Right forelimb (tissue), 1 donor: ENCODE data around the gene PSPN.
A peak's percentile ranks its signal among the peaks of the same experiment; 100 is the strongest.
"Not testable (repeated sequence)": the region's sequence is repeated elsewhere in the genome, so short reads cannot be mapped to it uniquely, and the experiment has no call there.

Experiments
- DNase-seq: peaks from one replicate; pipeline ENCODE4 v3.0.0-alpha.2; 2018

The PSPN gene

DNA sequence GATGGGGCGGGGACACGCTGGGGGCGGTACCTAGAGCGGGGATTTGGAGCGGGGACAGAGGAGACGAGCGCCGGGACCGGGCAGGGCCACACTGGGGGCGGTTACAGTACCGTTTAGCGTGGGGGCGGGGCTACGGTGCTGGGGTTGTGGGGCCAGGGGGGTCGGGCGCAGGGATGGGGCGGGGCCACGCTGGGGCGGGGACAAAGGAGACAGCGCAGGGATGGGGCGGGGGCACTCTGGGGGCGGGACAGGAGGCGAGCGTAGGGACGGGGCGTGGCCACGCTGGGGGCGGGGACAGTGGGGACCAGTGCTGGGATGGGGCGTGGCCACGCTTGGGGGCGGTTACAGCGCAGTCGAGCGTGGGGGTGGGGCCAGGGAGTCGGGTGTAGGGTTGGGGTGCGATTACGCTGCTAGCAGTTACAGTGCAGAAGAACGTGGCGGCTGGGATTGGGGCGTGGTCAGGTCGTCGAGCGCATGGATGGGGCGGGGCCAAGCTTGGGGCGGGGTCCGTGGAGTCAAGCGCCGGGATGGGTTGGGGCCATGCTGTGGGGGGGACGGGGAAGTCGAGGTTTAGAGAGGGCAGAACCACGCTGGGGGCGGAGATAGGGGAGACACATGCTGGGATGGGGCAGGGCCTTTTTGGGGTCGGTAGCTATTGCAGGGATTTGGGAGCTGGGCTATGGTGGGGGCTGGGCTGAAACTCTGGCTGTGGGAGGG lies 2.5 kb downstream of the PSPN start:
- peak; percentile 99 for DNase-seq

GRCh38 chr19:6372594-6373095 lies 3.1 kb downstream of the PSPN start, which contains the start of gene ALKBH7:
Gene ALKBH7 (plus strand): TSS chr19:6372794. CDS start chr19:6372821, 27 bp downstream.
- peak; percentile 96 for DNase-seq

DNA sequence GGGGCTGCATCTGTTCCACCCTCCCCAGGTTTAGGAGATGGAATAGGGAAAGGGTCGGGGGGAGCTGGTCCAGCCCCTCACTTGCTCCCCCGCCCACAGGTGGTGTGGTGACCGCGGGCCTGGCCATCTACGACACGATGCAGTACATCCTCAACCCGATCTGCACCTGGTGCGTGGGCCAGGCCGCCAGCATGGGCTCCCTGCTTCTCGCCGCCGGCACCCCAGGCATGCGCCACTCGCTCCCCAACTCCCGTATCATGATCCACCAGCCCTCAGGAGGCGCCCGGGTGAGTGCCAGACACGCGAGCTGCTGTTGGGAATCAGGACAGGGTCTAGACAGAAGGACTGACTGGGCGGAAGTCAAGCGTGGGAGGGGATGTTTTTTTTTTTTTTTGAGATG lies 11.4 kb downstream of the PSPN start:
- DNase-seq: no peak

GRCh38 chr19:6362351-6362801 lies 13.4 kb downstream of the PSPN start:
- no peak for DNase-seq

DNA sequence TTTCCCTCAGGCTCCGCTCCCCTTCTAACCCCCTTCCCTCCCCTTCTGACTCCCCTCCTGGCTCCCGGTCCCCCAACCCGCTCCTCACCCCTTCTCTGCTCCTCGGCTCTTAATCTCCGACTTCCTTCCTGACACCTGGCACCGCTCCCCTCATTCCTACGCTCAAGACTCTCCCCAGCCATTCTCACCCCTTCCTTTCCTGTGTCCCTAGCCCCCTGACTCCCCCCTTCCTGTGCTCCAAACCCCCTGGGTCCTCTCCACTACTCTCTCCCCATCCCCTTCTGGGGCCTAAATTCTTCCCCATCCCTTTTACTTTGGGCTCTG lies 13.7 kb downstream of the PSPN start:
- no peak for DNase-seq

- DNase-seq: not testable (repeated sequence)
These were observed 14.9 kb downstream of the PSPN start for GRCh38 chr19:6360857-6361216.

- not testable (repeated sequence) for DNase-seq
These were observed 15.3 kb downstream of the PSPN start for GRCh38 chr19:6360445-6360844.

GRCh38 chr19:6359568-6360341 lies 16.0 kb downstream of the PSPN start:
- DNase-seq: no peak

GRCh38 chr19:6358003-6358402 lies 17.7 kb downstream of the PSPN start:
- DNase-seq: no peak

DNA sequence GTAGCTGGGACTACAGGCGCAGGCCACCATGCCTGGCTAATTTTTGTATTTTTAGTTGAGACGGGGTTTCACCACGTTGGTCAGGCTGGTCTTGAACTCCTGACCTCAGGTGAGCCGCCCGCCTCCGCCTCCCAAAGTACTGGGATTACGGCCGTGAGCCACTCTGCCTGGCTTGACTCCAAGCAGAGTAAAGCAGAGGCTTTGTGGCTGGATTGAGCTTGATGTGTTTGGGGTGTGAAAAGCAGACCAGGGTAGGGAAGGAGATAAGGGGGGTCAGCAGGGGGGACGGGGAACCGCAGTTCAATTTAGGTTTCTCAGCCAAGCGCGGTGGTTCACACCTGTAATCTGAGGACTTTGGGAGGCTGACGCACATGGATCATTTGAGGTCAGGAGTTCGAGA lies 18.6 kb downstream of the PSPN start:
- DNase-seq: no peak

DNA sequence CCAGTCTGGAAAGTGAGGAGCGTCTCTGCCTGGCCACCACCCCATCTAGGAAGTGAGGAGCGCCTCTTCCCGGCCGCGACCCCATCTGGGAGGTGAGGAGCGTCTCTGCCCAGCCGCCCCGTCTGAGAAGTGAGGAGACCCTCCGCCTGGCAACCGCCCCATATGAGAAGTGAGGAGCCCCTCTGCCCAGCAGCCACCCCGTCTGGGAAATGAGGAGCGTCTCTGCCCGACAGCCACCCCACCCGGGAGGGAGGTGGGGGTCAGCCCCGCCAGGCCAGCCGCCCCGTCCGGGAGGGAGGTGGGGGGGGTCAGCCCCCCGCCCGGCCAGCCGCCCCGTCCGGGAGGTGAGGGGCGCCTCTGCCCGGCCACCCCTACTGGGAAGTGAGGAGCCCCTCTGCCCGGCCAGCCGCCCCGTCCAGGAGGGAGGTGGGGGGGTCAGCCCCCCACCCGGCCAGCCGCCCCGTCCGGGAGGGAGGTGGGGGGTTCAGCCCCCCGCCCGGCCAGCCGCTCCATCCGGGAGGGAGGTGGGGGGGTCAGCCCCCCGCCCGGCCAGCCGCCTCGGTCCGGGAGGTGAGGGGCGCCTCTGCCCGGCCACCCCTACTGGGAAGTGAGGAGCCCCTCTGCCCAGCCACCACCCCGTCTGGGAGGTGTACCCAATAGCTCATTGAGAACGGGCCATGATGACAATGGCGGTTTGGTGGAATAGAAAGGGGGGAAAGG lies 20.3 kb downstream of the PSPN start:
- not testable (repeated sequence) for DNase-seq

DNA sequence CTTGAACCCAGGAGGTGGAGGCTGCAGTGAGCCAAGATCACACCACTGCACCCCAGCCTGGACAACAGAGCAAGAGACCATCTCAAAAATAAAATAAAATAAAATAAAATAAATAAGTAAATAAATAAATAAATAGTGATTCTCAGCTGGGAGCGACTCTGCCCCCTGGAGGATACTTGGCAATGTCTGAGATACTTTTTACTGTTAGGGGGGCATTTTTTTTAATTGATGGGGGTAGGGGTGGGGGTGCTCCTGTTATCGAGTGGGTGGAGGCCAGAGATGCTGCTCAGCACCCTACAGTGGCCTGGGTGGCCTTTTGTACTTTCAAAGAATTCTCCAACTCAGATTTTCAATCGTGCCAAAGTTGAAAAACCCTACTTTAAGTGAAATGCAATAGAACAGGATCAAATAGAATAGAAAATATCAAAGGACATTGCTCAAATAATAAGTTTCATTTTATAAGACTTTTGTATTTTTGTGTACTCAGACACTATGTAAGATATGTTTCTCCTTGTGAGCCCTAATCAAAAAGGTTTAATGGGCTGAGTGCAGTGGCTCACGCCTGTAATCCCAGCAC lies 21.5 kb downstream of the PSPN start:
- DNase-seq: no peak

DNA sequence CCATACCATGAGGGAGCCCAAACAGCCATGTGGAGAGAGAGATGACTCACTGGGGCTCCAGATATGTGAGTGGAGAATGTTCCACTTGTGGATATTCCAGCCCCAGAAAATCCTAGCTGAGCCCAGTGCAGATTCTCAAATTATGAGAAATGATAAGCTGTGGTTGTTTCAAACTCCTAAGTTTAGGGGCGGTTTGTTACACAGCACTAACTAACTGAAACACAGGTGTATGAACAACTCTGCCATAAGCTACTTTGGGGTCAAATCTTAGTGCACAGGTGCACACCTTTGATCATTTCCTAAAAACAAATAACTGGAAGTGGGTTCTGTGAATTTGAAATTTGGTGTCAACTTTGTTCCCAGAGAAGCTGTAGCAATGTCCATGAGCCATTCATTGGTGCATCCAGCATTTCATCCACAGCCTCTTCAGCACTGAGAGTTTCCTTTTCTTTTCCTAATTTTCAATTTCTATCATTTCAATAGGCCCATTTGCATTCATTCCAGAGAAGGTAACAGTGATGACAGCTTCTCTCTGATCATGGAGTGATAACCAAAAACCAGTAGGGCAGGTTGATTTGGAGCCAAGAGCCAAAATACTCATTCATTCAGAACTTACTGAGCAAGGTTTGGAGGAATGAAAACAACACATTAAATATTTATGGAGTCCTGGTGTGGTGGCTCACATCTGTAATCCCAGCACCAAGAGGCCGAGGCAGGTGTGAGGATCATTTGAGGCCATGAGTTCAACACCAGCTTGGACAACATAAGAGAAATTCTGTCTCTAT lies 23.2 kb downstream of the PSPN start:
- no peak for DNase-seq

DNA sequence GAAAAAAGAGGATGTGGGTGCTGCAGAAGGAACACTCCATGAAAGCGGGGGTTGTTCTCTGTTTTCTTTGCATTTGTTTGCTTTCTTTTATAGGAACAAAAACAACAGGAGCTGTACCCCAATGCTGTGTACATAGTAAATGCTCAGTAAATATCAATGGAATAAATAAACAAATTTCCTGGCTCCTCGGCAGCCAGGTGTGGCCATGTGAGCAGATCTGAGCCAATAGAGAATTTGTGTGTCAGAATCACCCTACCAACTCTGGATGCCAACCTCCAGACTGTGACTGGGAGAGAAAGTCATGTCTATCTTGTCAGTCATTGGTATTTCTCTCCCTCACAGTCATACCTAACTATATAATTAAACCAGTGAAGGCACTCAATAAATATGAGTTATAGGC lies 25.0 kb downstream of the PSPN start:
- no peak for DNase-seq

GRCh38 chr19:6349271-6349670 lies 26.5 kb downstream of the PSPN start:
- DNase-seq: not testable (repeated sequence)

GRCh38 chr19:6343462-6343861 lies 32.3 kb downstream of the PSPN start:
- DNase-seq: no peak

GRCh38 chr19:6340493-6341201 lies 35.1 kb downstream of the PSPN start:
- no peak for DNase-seq

- no peak for DNase-seq
These were observed 41.0 kb downstream of the PSPN start for GRCh38 chr19:6334490-6335285.

DNA sequence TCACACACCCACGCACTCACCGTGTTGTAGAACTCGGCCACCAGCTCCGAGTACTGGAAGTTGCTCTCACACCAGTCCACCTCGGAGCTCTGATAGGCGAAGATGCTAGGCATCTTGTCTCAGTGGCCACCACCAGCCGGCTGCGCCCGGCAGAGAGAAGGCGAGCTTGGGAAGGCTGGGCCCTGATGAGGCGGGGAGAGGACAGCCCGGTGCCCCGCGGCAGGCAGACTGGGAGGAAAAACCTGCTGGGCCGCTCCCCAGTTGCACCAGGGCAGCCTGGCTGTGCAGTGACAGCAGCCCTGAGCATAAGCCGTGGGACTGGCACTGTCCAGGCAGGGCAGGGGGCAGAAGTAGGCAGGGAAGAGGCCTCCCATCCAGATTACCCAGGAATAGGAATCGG lies 42.3 kb downstream of the PSPN start, which contains the start of gene ACER1:
ACER1 (minus strand) TSS at position 174 of the 400 bp plus-strand sequence; CDS start at position 113, 61 bp downstream.
- no peak for DNase-seq

GRCh38 chr19:6326815-6327214 lies 48.9 kb downstream of the PSPN start:
- no peak for DNase-seq

DNA sequence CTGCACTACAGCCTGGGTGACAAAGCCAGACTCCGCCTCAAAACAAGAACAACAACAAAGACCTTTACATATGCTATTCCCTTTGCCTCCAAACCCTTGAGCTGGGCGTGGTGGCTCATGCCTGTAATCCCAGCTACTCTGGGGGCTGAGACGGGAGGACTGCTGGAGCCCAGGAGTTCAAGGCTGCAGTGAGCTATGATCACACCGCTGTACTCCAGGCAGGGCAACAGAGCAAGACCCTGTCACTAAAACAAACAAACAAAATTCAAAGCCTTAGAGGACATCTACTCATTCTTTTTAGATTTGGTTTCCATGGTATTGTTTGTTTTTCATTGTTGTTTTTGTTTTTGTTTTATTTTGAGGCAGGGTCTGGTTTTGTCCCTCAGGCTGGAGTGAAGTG lies 50.1 kb downstream of the PSPN start:
- no peak for DNase-seq
